Spleen (tissue), 11 donors: ENCODE results near the gene SNED1. TPM values are rescaled to one million over a fixed set of nuclear protein-coding genes. Genes with fewer than 3 reads are reported as not detected.

ENCODE experiments used
- DNase-seq: peaks from one replicate; pipeline ENCODE4 v3.0.0-alpha.2; 2020
- H3K27ac ChIP-seq, 8 donors: fragments of 200-600 bp; sonication (generic) in 7 of 8; 1 replicate in 4 of 8; 2 replicates in 4 of 8; pipeline versions ENCODE4 v1.5.0 to v1.8.0; 2016 to 2021; ENCODE audit warnings: inconsistent platforms in 4 of 8, mild to moderate bottlenecking in 4 of 8, moderate library complexity in 1 of 8
- H3K27me3 ChIP-seq, 7 donors: fragments of 200-600 bp; sonication (generic) in 6 of 7; replicated peaks in 1 of 7; 1 replicate in 4 of 7; 2 replicates in 3 of 7; pipeline versions ENCODE4 v1.5.0 to v1.8.0; 2016 to 2021; ENCODE audit warnings: inconsistent platforms in 3 of 7, mild to moderate bottlenecking in 1 of 7
- H3K36me3 ChIP-seq, 6 donors: fragments of 200-600 bp; sonication (generic) in 5 of 6; 1 replicate in 4 of 6; 2 replicates in 2 of 6; pipeline versions ENCODE4 v1.5.0 to v1.8.0; 2016 to 2021; ENCODE audit warnings: inconsistent platforms in 2 of 6
- H3K4me1 ChIP-seq, 6 donors: fragments of 200-600 bp; sonication (generic) in 5 of 6; 1 replicate in 3 of 6; 2 replicates in 3 of 6; pipeline versions ENCODE4 v1.5.0 to v1.8.0; 2016 to 2021; ENCODE audit warnings: inconsistent platforms in 3 of 6
- H3K4me3 ChIP-seq, 8 donors: fragments of 200-600 bp; sonication (generic) in 7 of 8; 1 replicate in 4 of 8; 2 replicates in 4 of 8; pipeline versions ENCODE4 v1.5.0 to v1.8.0; 2016 to 2021; ENCODE audit warnings: inconsistent platforms in 4 of 8, mild to moderate bottlenecking in 4 of 8, moderate library complexity in 2 of 8
- H3K9me3 ChIP-seq, 8 donors: fragments of 200-600 bp; sonication (generic) in 7 of 8; 1 replicate in 4 of 8; 2 replicates in 4 of 8; pipeline versions ENCODE4 v1.5.0 to v1.8.0; 2016 to 2021; ENCODE audit warnings: inconsistent platforms in 4 of 8
- POLR2A ChIP-seq, 3 donors: fragments of 450-650 bp; IDR thresholded peaks; one replicate each; pipeline ENCODE4 v1.5.1; 2017; ENCODE audit warnings: antibody characterized with exemption in 3 of 3, mild to moderate bottlenecking in 1 of 3
- POLR2AphosphoS5 ChIP-seq, 3 donors: sonication (generic); formaldehyde crosslinking; IDR thresholded peaks; one replicate each; pipeline ENCODE4 v1.5.1; 2017; ENCODE audit warnings: antibody characterized with exemption in 3 of 3
- WGBS, 5 donors: extraction: QIAGEN DNeasy Blood & Tissue Kit in 3 of 5; methylation state at CpG; one replicate each; pipeline versions ENCODE4 v1.1.5 to v1.1.7; 2013 to 2018; 5-methylcytosine and 5-hydroxymethylcytosine counted together
- intact Hi-C: fragments of 100-400 bp; cut with DNase I; formaldehyde crosslinking; loops from one replicate; pipeline ENCODE4 v1.15.0; 2023; ENCODE audit warnings: low total_unique reads
- polyA plus RNA-seq, 3 donors: library from polyadenylated mRNA; stranded (reverse); fragments of 200-250 nt; gene quantifications; one replicate each; pipeline ENCODE4 v1.2.1, GENCODE V29; 2013
- total RNA-seq, 7 donors: library from RNA; depleted of rRNA in 3 of 7; stranded (reverse); fragments of >200 nt in 3 of 7; fragmentation: NEBNext Ultra II Directional in 4 of 7; extraction: Animal tissue kit (Norgen Biotek cat#: 25700) in 4 of 7; gene quantifications; one replicate each; pipeline versions ENCODE4 v1.1.0 to v1.2.1, GENCODE V29; 2016 to 2021
- TF ChIP-seq, protein P1 (sequence below), 11 experiments: fragments of 200-600 bp in 7 of 11; fragments of 450-650 bp in 4 of 11; sonication (generic) in 4 of 11; IDR thresholded peaks in 8 of 11; conservative IDR thresholded peaks in 3 of 11; 1 replicate in 7 of 11; 2 replicates in 4 of 11; pipeline versions ENCODE4 v1.4.0 to v1.8.0; 2016 to 2021; ENCODE audit warnings: antibody characterized with exemption in 11 of 11, inconsistent platforms in 4 of 11, mild to moderate bottlenecking in 1 of 11
- donor health status: healthy with polysubstance abuse.
- donor health status: DM: no; HTN: no; CAD: no; lungs with moderate emphysema.
- donor health status: DM: no; HTN: no; CAD: no.
- donor health status: Bipolar disorder and iron deficiency.
- donor health status: healthy.
- donor health status: DM: no; HTN: no; CAD: no.
- donor health status: DM: yes; HTN: yes; CAD: no.

Gene SNED1
- total and polyA plus RNA-seq, 10 donors = 2.6 to 85.3 (median 45.5) TPM

DNA sequence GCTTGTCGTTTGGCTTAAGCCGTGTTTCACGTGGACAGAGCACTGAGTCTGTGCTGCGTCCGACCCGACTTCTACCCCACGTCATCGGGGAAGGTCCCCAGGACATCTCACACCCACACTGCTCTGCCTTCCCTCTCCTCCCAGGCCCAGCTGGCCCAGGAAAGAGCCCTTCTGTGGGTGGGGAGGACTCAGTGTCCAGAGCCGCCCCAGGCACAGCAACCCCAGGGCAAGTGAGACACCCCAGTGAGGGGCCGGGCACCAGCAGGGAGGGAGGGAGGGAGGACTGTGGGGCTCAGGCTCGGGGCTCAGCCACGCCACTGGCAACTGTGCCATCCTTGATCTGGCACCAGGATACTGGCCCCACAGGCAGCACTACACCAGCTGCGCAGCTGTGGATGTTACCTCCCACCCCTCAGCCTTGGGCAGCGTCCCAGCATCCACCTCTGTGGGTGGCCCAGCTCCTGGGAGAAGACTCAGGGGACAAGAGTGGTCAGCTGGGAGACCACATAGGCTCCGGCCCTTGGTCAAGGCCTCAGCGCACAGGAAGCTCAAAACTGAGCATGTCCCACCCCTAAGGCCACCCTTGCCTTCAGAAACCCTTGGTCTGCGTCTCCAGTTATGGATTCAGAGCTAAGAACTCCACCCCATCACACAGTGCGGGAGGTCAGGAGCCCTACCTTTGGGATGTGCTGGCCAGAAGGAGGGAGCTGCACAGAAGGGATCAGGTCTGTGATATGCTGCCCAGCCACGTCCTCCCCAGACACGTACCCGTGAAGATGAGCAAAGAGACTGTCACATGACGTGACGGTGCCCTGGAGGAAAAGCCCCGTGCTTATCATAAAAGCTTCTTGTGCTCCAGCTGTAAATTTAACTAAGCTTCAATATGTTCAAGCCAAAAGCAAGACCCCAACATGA, 139.1 kb downstream of the SNED1 start:
- H3K36me3 ChIP-seq = peaks cover 0 to 81% (median 13%) of the 10 kb centered on the region in 6 donors
- H3K9me3 ChIP-seq = no peaks in the 10 kb centered on the region
- H3K27me3 ChIP-seq = no peaks in the 10 kb centered on the region
- intact Hi-C loops = no loop called here
- WGBS, 5 donors = 88 to 96% (median 92%) methylated on average over 20 to 24 of the region's 24 CpGs
- H3K4me1 ChIP-seq = no peaks in the 10 kb centered on the region
- no peak for TF ChIP-seq POLR2AphosphoS5 (IDR thresholded peaks at IDR 0.05)
- TF ChIP-seq, protein P1, sequence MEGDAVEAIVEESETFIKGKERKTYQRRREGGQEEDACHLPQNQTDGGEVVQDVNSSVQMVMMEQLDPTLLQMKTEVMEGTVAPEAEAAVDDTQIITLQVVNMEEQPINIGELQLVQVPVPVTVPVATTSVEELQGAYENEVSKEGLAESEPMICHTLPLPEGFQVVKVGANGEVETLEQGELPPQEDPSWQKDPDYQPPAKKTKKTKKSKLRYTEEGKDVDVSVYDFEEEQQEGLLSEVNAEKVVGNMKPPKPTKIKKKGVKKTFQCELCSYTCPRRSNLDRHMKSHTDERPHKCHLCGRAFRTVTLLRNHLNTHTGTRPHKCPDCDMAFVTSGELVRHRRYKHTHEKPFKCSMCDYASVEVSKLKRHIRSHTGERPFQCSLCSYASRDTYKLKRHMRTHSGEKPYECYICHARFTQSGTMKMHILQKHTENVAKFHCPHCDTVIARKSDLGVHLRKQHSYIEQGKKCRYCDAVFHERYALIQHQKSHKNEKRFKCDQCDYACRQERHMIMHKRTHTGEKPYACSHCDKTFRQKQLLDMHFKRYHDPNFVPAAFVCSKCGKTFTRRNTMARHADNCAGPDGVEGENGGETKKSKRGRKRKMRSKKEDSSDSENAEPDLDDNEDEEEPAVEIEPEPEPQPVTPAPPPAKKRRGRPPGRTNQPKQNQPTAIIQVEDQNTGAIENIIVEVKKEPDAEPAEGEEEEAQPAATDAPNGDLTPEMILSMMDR (IDR thresholded peaks at IDR 0.05 in 8 of 11, conservative IDR thresholded peaks at IDR 0.05 in 3 of 11) = no peak
- no peak for TF ChIP-seq POLR2A (IDR thresholded peaks at IDR 0.05)
- no peak overlapping the region for H3K27ac ChIP-seq
- H3K4me3 ChIP-seq = no peak overlapping the region
- no peak for DNase-seq

DNA sequence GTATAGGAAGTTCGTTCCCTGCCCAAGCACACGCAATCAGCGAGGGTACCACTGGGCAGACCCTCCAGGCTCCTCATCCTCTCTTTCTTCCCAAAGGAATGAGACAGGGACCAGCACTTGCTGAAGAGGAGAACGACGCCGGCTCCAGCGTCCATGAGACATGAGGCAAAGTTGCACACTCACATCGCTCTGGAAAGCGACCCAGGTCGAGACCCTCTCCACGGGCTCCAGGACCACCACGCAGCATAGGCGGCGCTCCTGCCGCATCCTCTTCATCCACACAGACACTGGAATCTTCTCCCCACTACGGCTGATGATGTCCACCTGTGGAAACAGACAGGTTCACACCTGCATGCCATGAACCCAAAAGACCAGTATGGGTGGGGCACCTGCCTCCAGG, 140.1 kb downstream of the SNED1 start:
- intact Hi-C loops = no loop called here
- Histone ChIP-seq H3K36me3 (peaks cover 0 to 74% (median 13%) of the 10 kb centered on the region in 6 donors), H3K27ac (no peak overlapping the region), H3K9me3 (no peaks in the 10 kb centered on the region), H3K4me1 (no peaks in the 10 kb centered on the region), H3K27me3 (no peaks in the 10 kb centered on the region), H3K4me3 (no peak overlapping the region)
- DNase-seq = no peak
- no peak for TF ChIP-seq POLR2A (IDR thresholded peaks at IDR 0.05)
- TF ChIP-seq, protein P1 (IDR thresholded peaks at IDR 0.05 in 8 of 11, conservative IDR thresholded peaks at IDR 0.05 in 3 of 11) = no peak
- no peak for TF ChIP-seq POLR2AphosphoS5 (IDR thresholded peaks at IDR 0.05)
- WGBS, 5 donors = 95 to 98% (median 95%) methylated on average over 16 of the region's 16 CpGs

GRCh38 chr2:241139531-241140444, 141.4 kb downstream of the SNED1 start:
- DNase-seq = peak; percentile 67
- intact Hi-C loops = no loop called here
- TF ChIP-seq, protein P1 (IDR thresholded peaks at IDR 0.05 in 8 of 11, conservative IDR thresholded peaks at IDR 0.05 in 3 of 11) = no peak
- TF ChIP-seq POLR2AphosphoS5 (IDR thresholded peaks at IDR 0.05) = no peak
- no peak for TF ChIP-seq POLR2A (IDR thresholded peaks at IDR 0.05)
- H3K27me3 ChIP-seq = no peaks in the 10 kb centered on the region
- no peaks in the 10 kb centered on the region for H3K9me3 ChIP-seq
- 95 to 96% (median 95%) methylated on average over 14 to 24 of the region's 24 CpGs for WGBS, 5 donors
- peaks cover 0 to 68% (median 13%) of the 10 kb centered on the region in 6 donors for H3K36me3 ChIP-seq
- no peaks in the 10 kb centered on the region for H3K4me1 ChIP-seq
- no peak overlapping the region for H3K4me3 ChIP-seq
- H3K27ac ChIP-seq = no peak overlapping the region
